Measurements from ENCODE around the gene GTSE1. TPM values are rescaled to one million over a fixed set of nuclear protein-coding genes. Genes with fewer than 3 reads are reported as not detected.

The GTSE1 gene
- total RNA-seq, 1 experiment from 2014 or later: 20.6 TPM

- Histone ChIP-seq H3K27me3 (ENCODE audit: low read length) (no peaks in the 10 kb centered on the region), H3K9me3 (ENCODE audit: low read length) (no peaks in the 10 kb centered on the region), H3K4me1 (ENCODE audit: insufficient read depth, low read length) (peaks cover 7% of the 10 kb centered on the region; the same call in 1 of the 2 replicates), H3K9ac (ENCODE audit: low read length) (peak within 1 kb of the TSS; percentile 97), H3K27ac (ENCODE audit: low read length) (peak within 1 kb of the TSS; percentile 43), H3K79me2 (ENCODE audit: low read length) (peaks cover 46% of the 10 kb centered on the region), H3K4me2 (ENCODE audit: low read length) (peak within 1 kb of the TSS; percentile 97), H3K9me2 (replicated peaks; ENCODE audit: low read length) (no peaks in the 10 kb centered on the region), H3K36me3 (ENCODE audit: low read depth, low read length) (peaks cover 8% of the 10 kb centered on the region; the same call in 1 of the 2 replicates), H4K20me1 (ENCODE audit: low read length) (no peaks in the 10 kb centered on the region), H3K4me3 (ENCODE audit: low read length) (peak within 1 kb of the TSS; percentile 97), H2AFZ (ENCODE audit: low read length) (peak within 1 kb of the TSS; percentile 96), H3F3A (ENCODE audit: low read length, unreplicated experiment) (no peaks in the 10 kb centered on the region)
- ChIA-PET CTCF (no interaction called here), POLR2A (ENCODE audit: unreplicated experiment) (interaction anchor here (0.6 kb wide), 1 partner anchor 219 kb away, joined by 6 read pairs; no protein-coding TSS in a partner anchor)
- DNase-seq: peak; percentile 81
- intact Hi-C loops (cut with micrococcal nuclease): no loop called here
- TF ChIP-seq CTCF (conservative IDR thresholded peaks at IDR 0.05; ENCODE audit: low read depth, low read length) (no peak), EZH2phosphoT487 (IDR thresholded peaks at IDR 0.05; ENCODE audit: borderline replicate concordance, low read length) (no peak), EZH2 (IDR thresholded peaks at IDR 0.05; ENCODE audit: low read length, unreplicated experiment) (no peak)
- TSS peak; percentile 89 for BruUV-seq (replicated peaks)
- ATAC-seq: peak; percentile 93
Measured at GRCh38 chr22:46335201-46336118, 38.8 kb downstream of the GTSE1 start, which contains the start of gene TRMU. TSS of gene TRMU (plus strand) at chr22:46335714. CDS start at chr22:46335765, 51 bp downstream.

GRCh38 chr22:46336119-46337078, 39.7 kb downstream of the GTSE1 start:
- intact Hi-C loops (cut with micrococcal nuclease): no loop called here
- CTCF ChIA-PET: no interaction called here
- peak overlapping the region; percentile 97 for H3K9ac ChIP-seq (ENCODE audit: low read length)
- TSS peak; percentile 26 for BruUV-seq (replicated peaks)
- H3K27ac ChIP-seq (ENCODE audit: low read length): peak overlapping the region; percentile 35
- DNase-seq: peak; percentile 4
- H3K79me2 ChIP-seq (ENCODE audit: low read length): peaks cover 46% of the 10 kb centered on the region
- POLR2A ChIA-PET (ENCODE audit: unreplicated experiment): interaction anchor here (0.6 kb wide), 1 partner anchor 220 kb away, joined by 6 read pairs; no protein-coding TSS in a partner anchor
- H3K27me3 ChIP-seq (ENCODE audit: low read length): no peaks in the 10 kb centered on the region
- peak; percentile 51 for ATAC-seq
- no peaks in the 10 kb centered on the region for H4K20me1 ChIP-seq (ENCODE audit: low read length)
- peak overlapping the region; percentile 96 for H2AFZ ChIP-seq (ENCODE audit: low read length)
- peaks cover 7% of the 10 kb centered on the region; the same call in 1 of the 2 replicates for H3K4me1 ChIP-seq (ENCODE audit: insufficient read depth, low read length)
- peak overlapping the region; percentile 97 for H3K4me3 ChIP-seq (ENCODE audit: low read length)
- no peaks in the 10 kb centered on the region for H3K9me2 ChIP-seq (replicated peaks; ENCODE audit: low read length)
- H3K36me3 ChIP-seq (ENCODE audit: low read depth, low read length): peaks cover 8% of the 10 kb centered on the region; the same call in 1 of the 2 replicates
- TF ChIP-seq CTCF (conservative IDR thresholded peaks at IDR 0.05; ENCODE audit: low read depth, low read length): no peak
- no peak for TF ChIP-seq EZH2phosphoT487 (IDR thresholded peaks at IDR 0.05; ENCODE audit: borderline replicate concordance, low read length)
- no peak for TF ChIP-seq EZH2 (IDR thresholded peaks at IDR 0.05; ENCODE audit: low read length, unreplicated experiment)
- no peaks in the 10 kb centered on the region for H3K9me3 ChIP-seq (ENCODE audit: low read length)
- H3F3A ChIP-seq (ENCODE audit: low read length, unreplicated experiment): no peaks in the 10 kb centered on the region
- peak overlapping the region; percentile 97 for H3K4me2 ChIP-seq (ENCODE audit: low read length)
